Iris pigment epithelial cell (primary cell): ENCODE data around the gene ACSS1.

Source experiments
- DNase-seq: peaks from one replicate; pipeline ENCODE4 v3.0.0-alpha.2; 2011; ENCODE audit warnings: low read depth

The ACSS1 gene

DNA sequence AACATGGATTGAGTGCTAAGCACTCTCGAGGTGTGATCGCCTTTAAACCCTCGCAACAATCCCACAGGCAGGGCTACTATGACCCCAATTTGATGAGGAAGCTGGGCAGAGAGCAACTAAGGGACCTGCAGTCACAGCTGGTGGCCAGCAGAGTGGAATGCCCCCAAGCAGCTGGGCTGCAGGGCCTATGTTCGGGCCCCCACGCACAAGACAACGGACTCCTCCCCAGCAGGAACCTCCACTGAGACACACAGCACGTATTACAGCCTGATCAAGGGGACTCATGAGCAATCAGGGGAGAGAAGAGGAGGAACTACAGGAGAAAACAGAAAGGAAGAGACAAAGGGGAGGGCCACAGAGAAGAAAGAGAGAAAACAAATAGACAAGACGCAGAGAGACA is 87.2 kb downstream of the ACSS1 start:
- DNase-seq = no peak

DNA sequence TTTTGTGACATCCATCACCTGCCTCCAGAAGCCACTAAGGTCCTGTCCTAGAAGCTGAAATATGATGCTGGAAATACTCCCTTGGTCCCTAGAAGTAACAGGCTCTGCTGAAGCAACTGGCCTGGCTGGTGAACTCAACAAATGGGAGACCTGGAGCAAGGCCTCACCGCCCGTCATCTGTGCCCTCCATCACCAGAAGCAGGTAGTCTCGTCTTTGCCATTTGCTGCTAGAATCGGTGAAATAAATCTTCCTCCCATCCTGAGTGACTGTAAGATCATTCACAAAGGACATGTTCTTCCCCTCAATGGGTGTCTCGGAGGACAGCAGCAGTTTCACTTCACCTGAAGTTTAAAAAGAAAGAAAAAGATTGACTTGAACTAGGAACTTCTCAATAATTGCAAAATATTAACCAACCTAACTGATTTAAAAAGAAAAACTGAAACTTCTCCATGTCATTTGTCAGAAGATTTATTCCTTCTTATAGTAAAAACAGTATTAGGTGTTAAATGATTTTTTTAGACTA is 87.8 kb downstream of the ACSS1 start:
- no peak for DNase-seq

GRCh38 chr20:24969186-24970029 is 88.5 kb downstream of the ACSS1 start:
- no peak for DNase-seq

GRCh38 chr20:24968278-24968800 is 89.6 kb downstream of the ACSS1 start:
- DNase-seq = no peak

- no peak for DNase-seq
Observed at GRCh38 chr20:24966317-24967012, 91.5 kb downstream of the ACSS1 start.

GRCh38 chr20:24965065-24965919 is 92.6 kb downstream of the ACSS1 start:
- no peak for DNase-seq

DNA sequence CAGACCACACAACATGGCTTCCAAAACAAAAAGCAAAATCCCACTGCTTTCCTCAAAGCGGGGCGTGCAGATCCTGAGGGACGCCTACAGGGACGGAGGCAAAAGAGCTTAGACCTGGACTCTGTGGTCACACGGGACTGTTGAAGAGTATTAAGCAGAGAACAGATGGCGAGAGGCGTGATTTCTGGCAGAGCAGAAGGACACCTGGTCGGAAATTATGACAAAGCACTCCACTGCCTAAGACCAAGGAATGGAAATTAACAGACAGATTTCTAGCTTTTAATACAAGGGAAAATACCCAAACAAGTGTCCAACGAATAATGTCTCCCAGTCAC is 93.5 kb downstream of the ACSS1 start:
- no peak for DNase-seq

DNA sequence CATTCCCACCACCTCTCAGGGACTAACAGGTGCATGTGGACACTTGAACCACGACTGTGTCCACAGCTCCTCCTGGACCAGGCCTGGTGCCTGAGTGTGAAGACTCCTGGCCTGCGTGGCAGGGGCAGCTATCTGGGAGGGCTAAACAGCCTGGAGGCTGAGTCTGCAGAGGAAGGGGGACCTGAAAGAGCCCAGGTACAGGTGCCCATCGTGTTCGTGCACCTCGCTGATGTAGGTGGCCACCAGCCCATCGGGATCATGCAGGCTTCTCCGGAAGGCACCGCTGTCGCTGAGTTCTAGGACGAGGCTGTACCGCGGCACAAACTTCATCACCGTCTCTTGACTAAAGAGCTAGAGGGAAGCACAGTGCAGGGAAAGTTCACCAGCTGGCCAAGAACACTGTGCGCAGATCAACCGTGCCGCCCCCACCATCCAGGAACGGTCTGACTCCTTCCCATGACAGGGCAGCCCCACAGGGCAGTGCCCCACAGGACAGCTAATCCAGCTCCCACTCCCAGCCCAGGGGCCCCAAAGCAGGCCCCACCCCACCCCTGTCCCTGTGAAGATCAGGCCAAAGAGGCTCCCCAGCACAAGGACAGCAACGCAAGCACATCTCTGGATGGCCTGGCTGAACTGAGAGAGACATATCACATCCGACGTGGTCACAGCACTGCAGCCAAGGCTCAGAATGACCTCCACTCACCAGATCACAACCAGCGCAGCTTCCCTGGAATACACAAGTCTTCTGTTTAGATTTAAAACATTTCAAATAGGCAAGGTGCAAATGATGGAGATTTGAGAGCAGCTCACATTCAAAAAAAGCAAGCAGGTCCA is 94.0 kb downstream of the ACSS1 start:
- no peak for DNase-seq

DNA sequence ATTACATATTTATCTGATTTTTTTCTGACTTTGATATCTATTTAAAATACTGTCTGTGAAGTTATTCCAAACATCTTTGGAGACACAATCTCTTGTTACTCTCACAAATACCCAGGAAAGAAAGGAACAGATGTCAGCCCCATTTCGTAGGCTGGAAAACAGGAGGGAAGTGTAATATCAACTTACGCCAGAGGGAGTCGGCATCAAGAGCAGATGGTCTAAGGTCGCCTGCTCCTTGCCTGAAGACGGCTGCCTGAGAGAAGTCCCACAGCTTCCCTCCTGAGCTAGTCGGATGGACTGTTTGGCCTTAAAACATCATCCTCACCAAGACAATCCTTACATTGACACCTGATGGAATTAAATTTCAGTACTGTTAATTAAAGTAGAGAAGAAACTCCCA is 95.4 kb downstream of the ACSS1 start:
- DNase-seq = no peak

DNA sequence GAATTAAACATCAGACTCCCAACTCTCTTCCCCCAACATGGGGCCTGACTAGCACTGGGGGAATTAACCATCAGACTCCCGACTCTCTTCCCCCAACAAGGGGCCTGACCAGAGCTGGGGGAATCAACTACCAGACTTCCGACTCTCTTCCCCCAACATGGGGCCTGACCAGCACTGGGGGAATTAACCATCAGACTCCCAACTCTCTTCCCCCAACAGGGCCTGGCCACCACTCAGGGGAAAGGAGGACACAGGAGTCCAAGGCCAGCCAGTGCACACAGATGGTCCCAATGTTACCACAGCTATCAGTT is 95.8 kb downstream of the ACSS1 start:
- no peak for DNase-seq

- DNase-seq = no peak
Observed at GRCh38 chr20:24961384-24962181, 96.4 kb downstream of the ACSS1 start.

- no peak for DNase-seq
Observed at GRCh38 chr20:24960861-24961260, 97.1 kb downstream of the ACSS1 start.

DNA sequence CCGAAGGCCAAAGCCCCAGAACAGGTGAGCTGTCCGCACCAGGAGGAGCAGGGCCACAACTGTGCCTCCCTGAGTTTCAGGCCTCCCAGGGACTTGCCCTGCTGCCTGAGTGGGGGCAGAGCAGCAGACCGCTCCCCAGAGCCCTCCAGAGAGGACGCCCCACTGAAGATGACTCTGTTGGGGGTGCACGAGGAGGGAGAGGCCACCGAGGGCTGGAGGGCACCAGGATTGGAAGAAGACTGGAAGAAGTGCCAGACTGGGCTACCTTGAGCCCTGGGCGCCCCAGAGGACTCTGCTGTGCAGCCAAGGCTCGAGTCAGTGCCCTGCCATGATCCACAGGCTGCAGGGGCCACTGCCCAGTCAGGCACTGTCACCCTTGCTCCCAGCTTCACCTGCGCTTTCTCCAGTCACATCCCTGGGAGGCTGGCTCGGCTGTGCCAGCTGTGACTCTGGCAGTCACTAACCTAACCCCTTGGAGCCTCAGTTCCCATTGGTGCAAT is 97.6 kb downstream of the ACSS1 start:
- DNase-seq = no peak

- DNase-seq = no peak
Observed at GRCh38 chr20:24959591-24960301, 98.2 kb downstream of the ACSS1 start.

DNA sequence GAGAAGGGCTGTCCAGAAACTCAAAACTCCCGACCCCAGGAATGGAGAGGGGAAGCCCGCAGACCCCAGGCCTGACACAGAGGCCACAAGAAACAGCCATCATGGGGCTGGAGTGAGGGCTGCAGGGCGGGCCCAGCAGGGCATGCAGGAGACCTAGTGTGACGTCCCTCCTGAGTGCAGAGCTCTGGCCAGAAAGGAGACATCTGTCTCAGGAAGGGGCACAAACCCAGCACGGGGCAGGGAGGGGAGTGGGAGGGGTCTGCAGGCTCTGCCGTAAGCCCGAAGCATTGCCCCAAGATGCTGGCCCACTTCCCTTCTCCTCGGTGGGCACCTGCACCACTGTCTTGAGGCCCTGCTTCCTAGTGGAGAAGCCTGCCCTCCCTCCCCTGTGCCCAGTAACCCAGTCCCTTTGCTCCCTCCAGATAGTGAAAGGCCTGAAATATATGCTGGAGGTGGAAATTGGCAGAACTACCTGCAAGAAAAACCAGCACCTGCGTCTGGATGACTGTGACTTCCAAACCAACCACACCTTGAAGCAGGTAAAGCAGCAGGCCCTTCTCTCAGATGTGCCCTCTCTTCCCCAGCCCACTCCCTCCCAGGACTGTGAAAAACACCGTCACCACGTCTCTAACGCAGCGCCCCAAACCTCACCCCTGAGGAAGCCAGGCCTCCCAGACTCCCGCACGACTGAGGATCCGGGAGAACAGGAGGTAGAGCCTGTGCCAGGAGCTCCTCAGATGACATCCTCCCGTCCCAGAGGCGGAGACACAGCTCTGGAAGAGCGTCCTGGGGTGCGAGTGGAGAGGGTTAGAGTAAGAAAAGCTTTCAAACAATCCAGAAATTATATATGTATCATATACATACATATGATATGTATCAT is 99.2 kb downstream of the ACSS1 start:
- no peak for DNase-seq

DNA sequence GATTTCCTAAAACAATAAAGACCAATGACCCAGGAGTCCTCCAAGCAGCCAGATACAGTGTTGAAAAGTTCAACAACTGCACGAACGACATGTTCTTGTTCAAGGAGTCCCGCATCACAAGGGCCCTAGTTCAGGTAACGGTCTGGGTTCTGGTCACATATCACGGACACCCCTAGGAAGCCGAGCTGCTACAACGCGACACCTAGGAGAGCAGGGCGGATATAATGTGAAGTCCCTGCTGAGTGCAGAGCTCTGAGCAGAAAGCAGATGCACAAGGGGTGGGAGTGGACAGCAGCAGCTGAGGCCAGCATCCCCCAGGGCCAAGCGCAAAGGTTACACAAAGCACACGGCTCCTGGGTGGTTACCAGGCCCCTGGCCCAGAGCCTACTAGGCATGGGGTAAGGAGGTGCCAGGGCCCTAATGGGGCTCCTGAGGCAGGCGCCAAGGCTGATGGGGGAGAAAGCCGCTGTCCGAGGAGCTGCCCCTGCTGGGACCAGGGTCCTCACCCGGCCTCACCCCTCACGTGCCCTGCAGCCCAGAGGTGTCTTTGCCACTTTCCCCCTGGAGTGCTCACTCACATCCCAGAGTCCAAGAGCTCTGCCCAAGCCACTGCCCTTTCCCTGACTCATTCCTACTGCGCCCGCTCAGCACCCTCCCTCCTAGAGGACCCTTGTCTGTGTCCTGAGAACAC is 100.5 kb downstream of the ACSS1 start:
- no peak for DNase-seq
